ENCODE results near the gene GMEB2.
"Not testable (repeated sequence)": the region's sequence is repeated elsewhere in the genome, so short reads cannot be mapped to it uniquely, and the experiment has no call there.

GMEB2 gene

GRCh38 chr20:63561624-63562396 lies 65.1 kb downstream of the GMEB2 start:
- no peak overlapping the region for H3K4me3 ChIP-seq
- H3K36me3 ChIP-seq (ENCODE audit: insufficient read depth, low read length): no peaks in the 10 kb centered on the region
- TF ChIP-seq FOXP2 (optimal IDR thresholded peaks at IDR 0.05; ENCODE audit: control extremely low read depth, extremely low read length, insufficient read depth) (no peak), POLR2AphosphoS5 (IDR thresholded peaks at IDR 0.05; ENCODE audit: borderline replicate concordance, low read depth, low read length) (no peak), EZH2 (IDR thresholded peaks at IDR 0.05) (no peak)
- no peaks in the 10 kb centered on the region for H3K9me3 ChIP-seq (ENCODE audit: low read depth, low read length)
- DNase-seq (ENCODE audit: low read depth, low spot score): no peak
- no peak overlapping the region for H3K9ac ChIP-seq (ENCODE audit: insufficient read length)
- H3K27ac ChIP-seq: no peak overlapping the region

GRCh38 chr20:63560856-63561609 lies 65.9 kb downstream of the GMEB2 start:
- Histone ChIP-seq H3K27ac (no peak overlapping the region), H3K36me3 (ENCODE audit: insufficient read depth, low read length) (no peaks in the 10 kb centered on the region), H3K4me3 (no peak overlapping the region), H3K9me3 (ENCODE audit: low read depth, low read length) (no peaks in the 10 kb centered on the region), H3K9ac (ENCODE audit: insufficient read length) (no peak overlapping the region)
- no peak for TF ChIP-seq FOXP2 (optimal IDR thresholded peaks at IDR 0.05; ENCODE audit: control extremely low read depth, extremely low read length, insufficient read depth)
- TF ChIP-seq POLR2AphosphoS5 (IDR thresholded peaks at IDR 0.05; ENCODE audit: borderline replicate concordance, low read depth, low read length): no peak
- TF ChIP-seq EZH2 (IDR thresholded peaks at IDR 0.05): no peak
- DNase-seq (ENCODE audit: low read depth, low spot score): no peak

GRCh38 chr20:63560333-63560805 lies 66.5 kb downstream of the GMEB2 start:
- Histone ChIP-seq H3K27ac (no peak overlapping the region), H3K9ac (ENCODE audit: insufficient read length) (no peak overlapping the region), H3K4me3 (no peak overlapping the region), H3K36me3 (ENCODE audit: insufficient read depth, low read length) (no peaks in the 10 kb centered on the region), H3K9me3 (ENCODE audit: low read depth, low read length) (no peaks in the 10 kb centered on the region)
- TF ChIP-seq POLR2AphosphoS5 (IDR thresholded peaks at IDR 0.05; ENCODE audit: borderline replicate concordance, low read depth, low read length): no peak
- TF ChIP-seq EZH2 (IDR thresholded peaks at IDR 0.05): no peak
- no peak for TF ChIP-seq FOXP2 (optimal IDR thresholded peaks at IDR 0.05; ENCODE audit: control extremely low read depth, extremely low read length, insufficient read depth)
- DNase-seq (ENCODE audit: low read depth, low spot score): no peak

GRCh38 chr20:63559485-63560332 lies 67.2 kb downstream of the GMEB2 start:
- not testable (repeated sequence) for H3K4me3 ChIP-seq; H3K27ac ChIP-seq; H3K9me3 ChIP-seq (ENCODE audit: low read depth, low read length); H3K36me3 ChIP-seq (ENCODE audit: insufficient read depth, low read length); H3K9ac ChIP-seq (ENCODE audit: insufficient read length); DNase-seq (ENCODE audit: low read depth, low spot score)

- no peak overlapping the region for H3K4me3 ChIP-seq
- H3K9me3 ChIP-seq (ENCODE audit: low read depth, low read length): no peaks in the 10 kb centered on the region
- TF ChIP-seq EZH2 (IDR thresholded peaks at IDR 0.05) (no peak), POLR2AphosphoS5 (IDR thresholded peaks at IDR 0.05; ENCODE audit: borderline replicate concordance, low read depth, low read length) (no peak), FOXP2 (optimal IDR thresholded peaks at IDR 0.05; ENCODE audit: control extremely low read depth, extremely low read length, insufficient read depth) (no peak)
- DNase-seq (ENCODE audit: low read depth, low spot score): no peak
- H3K27ac ChIP-seq: no peak overlapping the region
- H3K9ac ChIP-seq (ENCODE audit: insufficient read length): no peak overlapping the region
- no peaks in the 10 kb centered on the region for H3K36me3 ChIP-seq (ENCODE audit: insufficient read depth, low read length)
Observed at GRCh38 chr20:63558804-63559484, 68.0 kb downstream of the GMEB2 start.

DNA sequence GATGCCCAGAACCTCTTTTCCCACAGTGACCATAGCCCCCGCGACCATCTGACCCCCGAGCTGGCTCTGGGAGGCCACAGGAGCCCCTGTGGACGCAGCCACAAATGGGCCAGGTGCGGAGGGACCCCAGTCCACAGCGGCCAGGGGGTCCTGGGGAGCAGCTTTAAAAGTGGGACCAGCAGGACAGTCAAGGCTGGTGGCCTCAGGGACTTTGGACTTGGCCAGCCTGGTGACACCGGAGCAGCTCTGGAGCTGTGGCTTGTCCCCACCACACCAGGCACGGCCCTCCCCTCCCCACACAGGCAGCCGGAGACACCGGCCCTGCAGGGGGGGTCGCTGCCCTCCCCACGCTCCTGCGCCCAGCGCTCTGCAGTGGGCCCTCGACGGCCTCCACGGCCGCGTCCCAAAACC lies 69.4 kb downstream of the GMEB2 start:
- no peaks in the 10 kb centered on the region for H3K9me3 ChIP-seq (ENCODE audit: low read depth, low read length)
- DNase-seq (ENCODE audit: low read depth, low spot score): no peak
- no peak overlapping the region for H3K4me3 ChIP-seq
- no peak for TF ChIP-seq FOXP2 (optimal IDR thresholded peaks at IDR 0.05; ENCODE audit: control extremely low read depth, extremely low read length, insufficient read depth)
- TF ChIP-seq EZH2 (IDR thresholded peaks at IDR 0.05): no peak
- TF ChIP-seq POLR2AphosphoS5 (IDR thresholded peaks at IDR 0.05; ENCODE audit: borderline replicate concordance, low read depth, low read length): no peak
- no peak overlapping the region for H3K27ac ChIP-seq
- no peaks in the 10 kb centered on the region for H3K36me3 ChIP-seq (ENCODE audit: insufficient read depth, low read length)
- no peak overlapping the region for H3K9ac ChIP-seq (ENCODE audit: insufficient read length)

DNA sequence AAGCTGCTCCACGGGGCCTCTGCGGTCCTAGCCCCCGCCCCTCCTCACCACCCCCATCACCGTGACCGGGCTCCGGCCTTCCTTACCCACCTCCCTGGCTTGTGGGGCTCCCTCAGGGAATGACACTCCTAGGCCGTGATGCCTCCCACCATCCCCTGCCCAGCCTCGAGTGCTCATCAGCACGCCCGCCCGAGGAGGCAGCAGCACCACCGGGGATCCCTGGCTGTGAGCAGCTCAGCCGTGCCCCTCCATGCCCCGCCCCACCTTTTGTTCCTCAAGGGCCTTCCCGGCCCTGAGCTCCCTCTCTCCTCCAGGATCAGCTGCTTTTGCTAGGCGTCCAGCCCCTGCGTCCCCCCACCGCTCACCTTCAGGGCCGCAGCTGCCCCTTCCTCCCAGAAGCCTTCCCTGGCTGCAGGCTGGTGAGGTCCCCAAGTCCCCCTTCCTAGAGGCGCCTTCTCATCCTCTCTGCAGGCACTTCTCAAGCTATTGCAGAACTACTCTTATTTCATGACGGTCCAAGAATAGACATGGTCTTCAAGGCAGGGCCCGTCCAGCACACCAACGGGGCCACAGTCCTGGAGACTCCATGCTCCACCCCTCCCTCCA lies 69.9 kb downstream of the GMEB2 start:
- no peak for DNase-seq (ENCODE audit: low read depth, low spot score)
- no peaks in the 10 kb centered on the region for H3K9me3 ChIP-seq (ENCODE audit: low read depth, low read length)
- no peaks in the 10 kb centered on the region for H3K36me3 ChIP-seq (ENCODE audit: insufficient read depth, low read length)
- H3K4me3 ChIP-seq: no peak overlapping the region
- no peak overlapping the region for H3K9ac ChIP-seq (ENCODE audit: insufficient read length)
- TF ChIP-seq FOXP2 (optimal IDR thresholded peaks at IDR 0.05; ENCODE audit: control extremely low read depth, extremely low read length, insufficient read depth) (no peak), EZH2 (IDR thresholded peaks at IDR 0.05) (no peak)
- no peak overlapping the region for H3K27ac ChIP-seq

All from SK-N-MC (cell line).